ENCODE data around the gene NUMA1. TPM values are rescaled to one million over a fixed set of nuclear protein-coding genes. Genes with fewer than 3 reads are reported as not detected.

Gene NUMA1
- 100 to 1,000 TPM; 103 to 110 TPM for total RNA-seq

DNA sequence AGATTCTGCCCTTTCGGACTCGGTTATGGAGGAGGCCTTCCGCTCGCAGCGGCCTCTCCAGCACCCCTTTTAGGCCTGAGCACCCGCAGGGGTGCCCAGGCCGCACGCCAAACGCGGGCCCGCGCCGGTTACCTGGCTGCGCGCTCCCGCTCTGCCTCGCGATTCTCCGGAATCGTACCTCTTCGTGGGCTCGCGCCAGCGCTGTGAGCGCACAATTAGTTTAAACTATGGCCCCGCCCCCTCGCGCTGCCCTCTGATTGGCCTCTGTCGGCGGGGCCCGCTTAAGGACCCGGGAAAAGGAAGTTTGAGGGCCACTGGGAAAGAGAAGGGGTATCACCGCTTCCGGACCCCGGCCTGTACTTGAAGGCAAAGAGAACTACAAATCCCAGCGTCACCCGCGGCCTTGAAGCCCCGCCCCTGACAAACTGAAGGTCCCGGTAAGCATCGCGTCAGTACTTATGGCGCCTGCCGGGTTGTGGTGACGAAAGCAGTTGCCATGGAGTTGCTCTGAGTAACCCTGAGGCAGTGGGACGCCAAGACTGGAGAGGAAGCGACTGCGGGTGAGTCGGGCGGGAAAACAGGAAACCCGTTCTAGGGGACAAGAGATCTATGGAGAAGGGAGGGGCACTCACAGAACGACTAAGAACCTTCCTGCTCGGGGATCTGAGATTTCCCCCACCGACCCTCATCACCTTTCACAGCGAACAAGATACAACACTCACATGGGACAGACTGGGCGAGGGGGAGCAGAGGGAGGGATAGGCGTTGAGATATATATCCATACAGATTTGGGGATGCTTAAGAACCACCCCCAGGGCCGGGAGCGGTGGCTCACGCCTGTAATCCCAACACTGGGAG is at the start of gene NUMA1, which contains the start of gene LRRC51:
Gene NUMA1, minus strand, starts transcription at position 217 of the 858 bp plus-strand sequence. CDS start 44,599 bp downstream, outside the sequence.
Gene LRRC51, plus strand, starts transcription at position 525 of the 858 bp plus-strand sequence. CDS start 8,234 bp downstream, outside the sequence.
- POLR2A ChIA-PET, result interaction anchor here (0.9 to 1.1 kb wide), 2 partner anchors 41 to 52 kb away, joined by 3 to 8 read pairs; no protein-coding TSS in a partner anchor
- CTCF ChIA-PET, result interaction anchor here (0.9 to 2.5 kb wide), 3 partner anchors 11 to 55 kb away, joined by 4 to 11 read pairs (median 9); no protein-coding TSS in a partner anchor

DNA sequence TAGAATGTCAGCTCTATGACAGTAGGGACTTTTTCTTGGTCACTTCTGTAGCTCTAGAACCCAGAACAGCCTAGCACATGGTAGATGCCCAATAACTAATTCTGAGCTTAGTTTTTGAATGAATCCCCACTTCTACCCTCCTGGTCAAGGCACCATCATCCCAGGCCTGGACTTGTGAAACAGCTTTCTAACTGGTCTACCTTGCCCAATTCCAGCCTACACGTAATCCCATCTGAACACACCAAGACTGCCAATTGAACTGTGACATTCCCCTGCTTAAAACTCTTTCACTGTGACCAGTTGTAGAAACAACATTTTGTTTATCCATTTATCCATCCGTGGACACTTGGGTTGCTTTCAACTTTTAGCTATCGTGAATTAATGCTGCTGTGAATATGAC is 49.0 kb upstream of the NUMA1 start:
- ChIA-PET CTCF (no interaction called here), POLR2A (no interaction called here)

DNA sequence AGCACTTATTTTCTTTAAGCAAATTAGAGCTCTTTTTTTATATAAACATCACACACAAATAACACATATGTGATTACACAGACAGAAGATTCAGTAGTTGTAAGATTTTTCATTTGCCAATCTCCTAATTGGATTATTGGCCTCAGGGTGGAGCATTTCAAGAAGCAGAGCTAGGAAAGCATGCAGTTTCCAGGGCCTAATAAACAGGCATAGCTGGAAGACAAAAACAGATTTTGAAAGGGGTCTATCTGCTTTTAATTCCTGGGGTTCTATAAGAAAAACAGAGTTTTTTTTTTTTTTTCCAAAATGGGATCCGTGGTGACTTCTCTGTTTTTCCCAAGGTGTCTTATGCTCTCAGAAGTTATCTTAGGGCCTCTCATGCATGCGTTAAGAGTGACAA is 47.6 kb upstream of the NUMA1 start:
- ChIA-PET POLR2A (no interaction called here), CTCF (no interaction called here)

- ChIA-PET POLR2A (no interaction called here), CTCF (interaction anchor here (2.1 kb wide), 1 partner anchor 18 kb away, joined by 7 read pairs; no protein-coding TSS in a partner anchor)
Observed at GRCh38 chr11:72125956-72126355, 45.6 kb upstream of the NUMA1 start.

- ChIA-PET CTCF (interaction anchor here (1.1 to 2.1 kb wide), 2 partner anchors 20 to 33 kb away, joined by 3 to 7 read pairs; no protein-coding TSS in a partner anchor), POLR2A (no interaction called here)
Observed at GRCh38 chr11:72124046-72124445, 43.7 kb upstream of the NUMA1 start.

DNA sequence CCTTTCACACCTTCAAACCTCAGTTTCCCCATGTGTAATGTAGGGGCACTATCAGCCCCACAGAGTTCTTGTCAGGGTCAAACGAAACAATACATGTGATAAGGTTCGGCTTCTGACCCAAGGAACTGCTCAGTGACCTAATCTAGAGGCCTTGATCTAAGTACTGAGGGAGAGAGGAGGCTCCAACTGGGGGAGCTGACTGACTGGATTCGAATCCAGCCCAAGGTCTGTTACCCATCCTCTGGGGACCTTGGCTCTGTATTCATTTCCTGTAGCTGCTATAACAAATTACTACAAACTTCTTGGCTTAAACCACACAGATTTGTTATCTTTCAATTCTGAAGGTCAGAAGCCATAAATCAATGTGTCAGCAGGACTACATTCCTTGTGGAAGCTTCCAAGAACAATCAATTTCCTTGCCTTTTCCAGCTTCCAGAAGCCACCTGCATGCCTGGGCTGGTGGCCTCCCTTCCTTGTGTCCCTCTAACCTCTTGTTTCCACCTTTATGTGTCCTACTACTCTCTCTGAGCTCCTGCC is 42.8 kb upstream of the NUMA1 start:
- CTCF ChIA-PET, result interaction anchor here (1.1 kb wide), 1 partner anchor 32 kb away, joined by 3 read pairs; no protein-coding TSS in a partner anchor
- POLR2A ChIA-PET, result no interaction called here

GRCh38 chr11:72122607-72123006 is 42.3 kb upstream of the NUMA1 start:
- POLR2A ChIA-PET, result interaction anchor here (0.6 kb wide), 1 partner anchor 36 kb away, joined by 8 read pairs; no protein-coding TSS in a partner anchor
- CTCF ChIA-PET, result no interaction called here

GRCh38 chr11:72120930-72121329 is 40.6 kb upstream of the NUMA1 start:
- POLR2A ChIA-PET, result interaction anchor here (0.6 kb wide), 1 partner anchor 18 kb away, joined by 4 read pairs; no protein-coding TSS in a partner anchor
- CTCF ChIA-PET, result interaction anchor here (1.0 kb wide), 1 partner anchor 23 kb away, joined by 3 read pairs; no protein-coding TSS in a partner anchor

DNA sequence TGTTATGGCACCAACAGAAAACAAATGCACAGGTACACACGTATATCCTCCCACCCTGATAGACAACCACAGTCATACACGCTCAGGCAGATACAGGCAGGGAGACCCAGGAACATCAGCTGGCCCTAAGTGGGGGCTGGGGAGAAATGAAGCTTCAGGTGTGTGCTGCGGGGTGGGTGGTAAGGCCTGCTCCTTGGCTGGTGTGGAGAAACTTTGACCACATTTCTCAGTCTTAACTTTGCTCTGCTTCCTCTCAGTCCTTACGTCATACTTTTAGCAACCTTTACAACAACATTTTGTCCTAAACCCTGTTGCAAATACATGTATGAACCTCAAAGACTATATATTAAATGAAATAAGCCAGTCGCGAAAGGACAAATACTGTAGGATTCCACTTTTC is 38.9 kb upstream of the NUMA1 start:
- POLR2A ChIA-PET, result no interaction called here

DNA sequence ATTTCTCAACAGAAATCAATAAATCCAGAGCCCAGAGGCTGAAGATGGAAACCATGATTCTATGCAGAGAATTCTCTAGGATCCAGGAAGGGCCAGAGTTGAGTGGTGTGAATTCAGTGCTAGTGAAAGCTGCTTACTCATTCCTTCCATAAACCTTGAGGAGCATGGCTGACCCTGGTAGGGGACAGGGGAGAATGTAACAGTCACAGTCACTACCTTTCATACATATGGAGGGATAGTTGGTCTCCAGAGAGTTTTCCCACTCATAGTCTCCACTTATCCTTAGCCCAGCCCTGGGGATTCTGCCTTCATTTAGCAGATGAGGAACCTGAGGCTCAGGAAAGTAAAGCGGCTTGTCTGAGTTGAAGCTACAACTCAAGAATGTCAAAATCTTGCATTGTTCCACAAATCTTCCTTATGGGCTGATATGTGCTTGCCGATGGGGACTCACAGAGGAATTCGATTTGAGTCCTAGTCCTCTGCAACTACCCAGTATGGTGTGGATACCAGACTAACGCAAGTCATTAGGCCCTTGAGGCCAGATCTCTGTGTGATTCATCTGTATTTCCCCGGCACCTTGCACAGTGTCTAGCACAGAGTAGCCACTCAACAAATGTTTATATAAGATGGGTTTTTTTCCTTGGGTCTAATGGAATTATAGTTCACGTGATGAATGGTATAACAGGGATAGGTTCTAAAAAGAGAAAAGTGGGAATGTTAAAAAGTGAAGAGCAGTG is 35.8 kb upstream of the NUMA1 start:
- POLR2A ChIA-PET, result no interaction called here
- CTCF ChIA-PET, result interaction anchor here (0.6 to 1.6 kb wide), 2 partner anchors 28 to 81 kb away, joined by 3 to 9 read pairs; no protein-coding TSS in a partner anchor

More for the DNA sequence above, 38.9 kb upstream of the NUMA1 start:
- CTCF ChIA-PET, result interaction anchor here (1.9 kb wide), 1 partner anchor 25 kb away, joined by 4 read pairs; no protein-coding TSS in a partner anchor

- ChIA-PET CTCF (interaction anchor here (0.7 kb wide), 1 partner anchor 23 kb away, joined by 3 read pairs; no protein-coding TSS in a partner anchor), POLR2A (no interaction called here)
Observed at GRCh38 chr11:72114570-72114969, 34.2 kb upstream of the NUMA1 start.

- ChIA-PET CTCF (interaction anchor here (0.6 to 1.7 kb wide), 2 partner anchors 88 to 131 kb away, joined by 3 to 6 read pairs; no protein-coding TSS in a partner anchor), POLR2A (interaction anchor here (1.5 kb wide), 1 partner anchor 12 kb away, joined by 5 read pairs; no protein-coding TSS in a partner anchor)
Observed at GRCh38 chr11:72112978-72113808, 32.9 kb upstream of the NUMA1 start.

DNA sequence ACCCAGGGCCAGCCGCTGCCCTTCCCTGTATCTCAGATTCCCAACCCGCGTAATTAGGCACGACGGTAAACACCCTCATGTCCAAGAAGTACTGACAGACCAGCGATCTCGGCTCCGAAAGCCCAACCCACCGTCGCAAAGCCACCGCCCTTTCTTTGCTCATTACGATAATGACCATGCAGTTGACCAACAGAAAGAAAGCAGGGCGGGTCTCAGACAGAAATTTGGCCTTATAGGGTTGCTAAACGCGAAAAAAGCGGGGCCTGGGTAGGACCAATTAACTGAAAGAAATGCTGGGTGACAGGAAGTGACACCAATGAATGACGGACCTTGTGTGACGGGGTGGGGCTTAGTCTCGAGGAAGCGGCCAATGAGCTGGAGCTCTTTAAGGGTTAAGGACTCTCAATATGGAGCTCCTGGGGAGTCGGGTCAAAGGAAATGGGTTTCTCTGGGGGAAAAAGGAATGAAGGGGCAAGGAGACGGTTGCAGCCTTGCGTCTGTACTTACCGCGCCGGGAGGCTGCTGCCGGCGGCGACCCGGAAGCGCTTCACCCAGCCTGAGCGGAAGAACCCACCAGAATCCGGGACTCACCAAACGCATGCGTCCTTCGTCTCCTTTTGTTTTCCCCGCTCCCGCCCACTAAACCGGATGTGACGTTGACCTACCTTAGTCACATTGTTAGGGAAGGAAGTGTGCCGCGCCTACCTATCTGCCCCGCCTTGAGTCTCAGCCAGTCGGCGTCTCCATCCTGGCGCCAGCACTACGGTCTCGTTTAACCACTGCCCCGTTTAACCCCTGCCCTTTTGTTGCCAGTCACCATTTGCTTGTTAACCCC is 32.0 kb upstream of the NUMA1 start, which contains the start of gene ANAPC15:
Gene ANAPC15, minus strand, starts transcription at position 553 of the 835 bp plus-strand sequence. CDS start 1,419 bp downstream, outside the sequence.
- POLR2A ChIA-PET, result interaction anchor here (1.5 kb wide), 1 partner anchor 11 kb away, joined by 5 read pairs; no protein-coding TSS in a partner anchor
- CTCF ChIA-PET, result interaction anchor here (0.6 to 1.7 kb wide), 3 partner anchors 87 to 130 kb away, joined by 3 to 6 read pairs (median 3); no protein-coding TSS in a partner anchor

DNA sequence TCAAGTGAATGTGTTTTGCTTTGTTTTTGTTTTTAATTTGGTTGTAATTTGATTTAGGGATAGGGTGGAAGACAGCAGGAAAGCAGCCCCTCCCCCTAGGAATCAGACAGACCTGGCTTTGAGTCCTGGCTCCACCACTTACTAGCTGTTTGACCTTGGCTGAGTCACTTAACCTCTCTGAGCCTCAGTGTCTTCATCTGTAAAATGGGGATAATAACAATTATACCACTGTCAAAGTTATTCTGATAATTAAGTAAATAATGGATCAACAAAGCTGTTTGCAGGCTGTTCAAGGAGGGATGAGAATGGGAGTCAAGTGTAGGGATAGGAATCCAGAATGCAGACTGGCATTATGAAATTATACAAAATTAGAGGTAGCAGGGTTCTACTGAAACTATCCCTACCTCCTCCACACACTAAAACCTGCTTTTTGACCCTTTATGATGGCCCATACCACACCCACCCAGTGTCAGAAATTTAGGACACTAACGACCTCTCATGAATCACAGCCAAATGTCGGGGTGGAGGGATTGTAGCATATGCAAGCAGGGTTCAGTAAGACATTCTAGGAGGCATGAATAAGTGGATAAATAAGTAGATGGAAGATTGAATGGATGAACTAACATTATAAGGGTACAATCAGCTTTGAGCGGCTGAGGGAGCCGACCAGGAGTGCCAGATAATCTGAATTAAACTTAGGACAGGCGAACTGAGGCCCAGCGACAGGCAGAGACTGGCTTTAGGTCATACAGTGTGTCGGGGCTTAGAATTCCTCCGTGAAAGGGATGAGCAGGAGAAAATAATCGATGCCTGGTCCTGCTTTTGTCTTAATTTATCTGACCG is 31.2 kb upstream of the NUMA1 start:
- CTCF ChIA-PET, result interaction anchor here (0.7 to 1.5 kb wide), 2 partner anchors 20 to 96 kb away, joined by 3 to 4 read pairs; no protein-coding TSS in a partner anchor
- POLR2A ChIA-PET, result interaction anchor here (0.7 to 1.5 kb wide), 2 partner anchors 10 to 26 kb away, joined by 3 to 5 read pairs; no protein-coding TSS in a partner anchor

DNA sequence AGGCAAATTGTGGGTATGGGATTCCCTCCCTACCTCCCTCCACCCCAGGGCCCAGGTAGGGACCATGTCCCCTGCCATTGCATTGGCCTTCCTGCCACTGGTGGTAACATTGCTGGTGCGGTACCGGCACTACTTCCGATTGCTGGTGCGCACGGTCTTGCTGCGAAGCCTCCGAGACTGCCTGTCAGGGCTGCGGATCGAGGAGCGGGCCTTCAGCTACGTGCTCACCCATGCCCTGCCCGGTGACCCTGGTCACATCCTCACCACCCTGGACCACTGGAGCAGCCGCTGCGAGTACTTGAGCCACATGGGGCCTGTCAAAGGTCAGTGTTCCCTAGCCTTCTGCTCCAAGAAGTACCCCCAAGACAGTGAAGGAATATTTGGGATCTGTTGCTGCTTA is 25.5 kb upstream of the NUMA1 start, which contains the start of gene TOMT:
Gene TOMT, plus strand, starts transcription at position 37 of the 400 bp plus-strand sequence. Its CDS starts 28 bp downstream, at position 65.
- CTCF ChIA-PET, result interaction anchor here (0.5 kb wide), 1 partner anchor 620 kb away, joined by 3 read pairs; no protein-coding TSS in a partner anchor
- POLR2A ChIA-PET, result interaction anchor here (0.9 kb wide), 1 partner anchor 26 kb away, joined by 3 read pairs; no protein-coding TSS in a partner anchor

- CTCF ChIA-PET, result no interaction called here
Observed at GRCh38 chr11:72103754-72104167, 23.4 kb upstream of the NUMA1 start.

More at GRCh38 chr11:72103754-72104167, 23.4 kb upstream of the NUMA1 start:
- POLR2A ChIA-PET, result no interaction called here
